GM21447 (cell line): ENCODE data around the gene CPSF2.

Experiments
- ATAC-seq: cut with Tn5 transposase; IDR thresholded peaks from one replicate; pipeline ENCODE4 v1.9.1; 2021; ENCODE audit not compliant: unreplicated experiment

The CPSF2 gene

DNA sequence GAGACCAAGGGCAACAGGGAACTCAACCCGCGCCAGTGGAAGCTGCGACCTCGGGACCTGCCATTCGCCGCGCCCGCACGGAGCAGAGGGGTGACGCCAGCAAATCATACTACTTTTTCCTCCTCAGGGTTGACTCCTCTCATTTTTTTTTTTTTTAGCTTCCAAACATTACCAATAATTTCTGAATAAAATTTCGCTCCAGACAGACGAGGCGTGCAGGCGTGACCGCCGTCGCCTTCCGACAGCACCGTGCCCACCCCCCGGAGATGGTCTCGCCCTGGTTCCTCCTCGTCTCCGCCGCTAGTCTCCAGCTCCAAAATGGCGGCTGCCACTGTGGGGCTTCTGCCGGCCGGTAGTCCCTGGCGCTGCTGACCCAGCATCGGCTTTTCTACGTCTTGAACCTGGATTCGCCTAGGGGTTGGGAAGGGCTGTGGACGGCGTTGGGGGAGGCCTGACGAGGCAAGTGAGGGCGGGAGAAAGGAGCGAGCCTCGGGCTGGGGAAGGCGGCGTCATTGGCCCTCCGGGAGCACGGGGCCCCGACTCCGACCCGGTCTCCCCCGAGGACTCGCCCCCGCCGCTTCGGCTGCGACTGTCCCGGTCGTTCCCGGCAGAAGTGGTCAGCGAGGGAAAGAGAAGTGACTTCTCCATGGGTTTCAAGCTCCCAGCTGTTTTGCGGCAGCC is at the start of gene CPSF2, which contains the start of gene NDUFB1:
Gene CPSF2 (plus strand): TSS at position 300 of the 681 bp plus-strand sequence. CDS start 9,016 bp downstream, outside the sequence.
Gene NDUFB1 (minus strand): TSS at position 37 of the 681 bp plus-strand sequence. CDS start 4,069 bp downstream, outside the sequence.
- ATAC-seq = peak; percentile 93

DNA sequence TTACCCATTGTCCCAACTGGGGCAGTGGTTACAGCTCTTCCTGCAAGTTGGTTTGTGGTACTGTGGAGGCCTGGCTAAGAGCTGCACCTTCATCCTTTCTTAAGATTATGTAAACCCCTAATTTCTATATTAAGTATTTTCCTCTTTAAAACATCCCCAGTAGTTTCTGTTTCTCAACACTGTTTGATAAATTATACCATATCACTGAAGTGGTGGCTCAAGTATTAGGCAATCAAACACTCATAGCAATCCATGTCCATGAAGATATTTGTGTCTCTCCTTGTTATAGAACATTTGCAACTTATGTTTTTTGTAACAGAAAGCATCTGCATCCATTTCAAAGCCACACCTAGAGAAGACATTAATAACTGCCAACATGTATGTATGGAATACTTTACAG is 47.2 kb upstream of the CPSF2 start:
- ATAC-seq = no peak

DNA sequence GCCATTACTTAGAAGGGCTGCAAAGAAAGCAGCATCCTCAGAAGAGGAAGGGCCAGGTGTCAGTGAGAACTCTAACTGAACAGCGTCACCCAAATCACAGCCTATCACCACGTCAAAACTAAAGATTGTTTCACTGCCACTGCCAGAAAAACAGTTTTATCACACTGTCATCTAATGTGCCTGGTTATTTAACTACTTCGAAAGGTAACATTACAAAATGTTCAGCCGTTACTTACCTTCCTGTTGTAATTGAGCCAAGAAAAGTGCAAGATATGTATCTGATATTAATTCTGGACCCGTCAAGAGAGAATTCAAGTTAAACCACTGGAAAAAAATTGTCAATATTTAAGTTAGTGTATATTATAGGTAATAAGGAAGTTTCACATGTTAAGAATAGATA is 33.3 kb upstream of the CPSF2 start:
- ATAC-seq = no peak

DNA sequence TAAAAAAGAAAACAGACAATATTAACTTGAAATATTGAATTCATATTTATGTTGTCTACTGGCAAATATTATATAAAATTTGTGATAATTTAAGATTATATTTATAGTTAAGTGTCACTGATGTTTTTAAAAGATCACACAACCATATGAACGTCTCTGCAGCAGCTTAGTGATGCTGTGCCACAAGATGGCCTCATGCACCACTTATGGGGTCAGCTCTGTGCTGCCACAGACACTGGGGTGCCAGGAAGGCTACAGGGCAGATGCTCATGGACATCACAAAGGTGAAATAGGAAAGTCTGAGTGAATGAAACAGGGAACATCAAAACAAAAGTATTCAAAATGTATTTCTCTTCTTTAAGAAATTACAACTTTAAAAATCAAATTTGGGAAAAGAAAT is 28.4 kb upstream of the CPSF2 start:
- ATAC-seq = no peak

DNA sequence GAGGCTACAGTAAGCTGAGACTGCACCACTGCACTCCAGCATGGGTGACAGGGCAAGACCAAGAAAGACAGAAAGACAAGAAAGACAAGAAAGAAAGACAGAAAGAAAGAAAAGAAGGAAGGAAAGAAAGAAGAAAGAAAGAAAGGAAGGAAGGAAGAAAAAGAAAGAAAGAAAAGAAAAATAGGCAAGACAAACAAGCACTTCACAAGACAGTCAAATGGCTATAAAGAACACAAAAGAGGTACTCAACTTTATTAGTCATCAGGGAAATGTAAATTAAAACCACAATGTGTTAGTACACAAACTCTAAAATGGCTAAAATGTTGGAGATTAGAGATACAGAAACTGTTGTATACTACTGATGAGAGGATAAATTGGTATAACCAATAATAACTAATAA is 22.0 kb upstream of the CPSF2 start:
- ATAC-seq = no peak

DNA sequence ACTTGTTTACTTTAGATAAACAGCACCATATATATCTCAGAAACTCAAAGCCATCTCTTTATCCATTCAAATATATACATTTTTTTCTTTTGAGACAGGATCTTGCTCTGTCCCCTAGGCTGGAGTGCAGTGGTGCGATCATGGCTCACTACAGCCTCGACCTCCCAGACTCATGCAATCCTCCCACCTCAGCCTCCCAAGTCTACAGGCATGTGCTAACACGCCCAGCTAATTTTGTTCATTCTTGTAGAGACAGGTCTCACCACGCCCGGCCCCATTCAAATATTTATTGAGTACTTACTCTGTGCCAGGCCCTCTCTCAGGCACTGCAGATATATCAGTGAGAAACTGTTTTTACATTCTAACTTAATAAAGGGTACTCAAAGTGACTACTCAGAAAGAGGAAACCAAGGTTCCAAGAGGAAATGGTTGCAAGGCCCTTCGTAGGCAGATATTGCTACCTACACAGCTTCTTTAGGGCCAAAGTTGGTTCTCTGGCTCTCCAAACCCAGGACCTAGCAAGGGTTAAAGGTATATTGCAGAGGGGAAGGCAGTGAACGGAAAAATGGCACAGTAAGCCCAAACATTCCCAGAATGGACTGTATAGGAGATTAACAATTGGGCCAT is 18.3 kb upstream of the CPSF2 start:
- no peak for ATAC-seq

DNA sequence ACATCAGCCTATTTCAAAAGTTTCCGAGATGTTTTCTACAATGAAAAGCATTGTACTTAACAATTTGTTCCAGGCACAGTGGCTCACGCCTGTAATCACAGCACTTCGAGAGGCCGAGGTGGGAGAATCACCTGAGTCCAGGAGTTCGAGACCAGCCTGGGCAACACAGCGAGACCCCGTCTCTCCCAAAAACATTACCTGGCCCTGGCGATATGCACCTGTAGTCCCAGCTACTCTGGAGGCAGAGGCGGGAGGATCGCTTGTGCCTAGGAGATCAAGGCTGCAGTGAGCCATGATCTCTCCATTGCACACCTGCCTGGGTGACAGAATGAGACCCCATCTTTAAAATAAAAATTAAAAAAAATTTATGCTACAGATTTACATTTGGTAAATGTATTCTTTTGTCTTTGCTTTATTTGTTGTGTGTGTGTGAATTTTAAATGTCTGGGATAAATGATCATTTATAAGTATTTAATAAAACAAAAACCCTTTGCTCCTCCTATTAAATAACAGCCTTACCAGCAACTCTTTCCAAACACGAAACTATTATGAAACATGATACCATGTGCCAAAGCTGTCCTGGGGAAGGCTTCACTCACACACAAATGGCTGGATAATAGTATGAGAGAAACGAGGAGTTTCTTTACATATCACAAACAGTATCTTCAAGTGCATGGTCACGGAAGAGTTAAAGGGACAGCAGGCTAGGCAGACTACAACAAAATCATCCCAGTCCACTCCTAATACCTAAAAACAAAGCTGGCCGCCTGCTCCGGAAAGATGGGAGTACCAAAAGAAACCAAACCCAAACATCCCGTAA is 16.5 kb upstream of the CPSF2 start:
- no peak for ATAC-seq

DNA sequence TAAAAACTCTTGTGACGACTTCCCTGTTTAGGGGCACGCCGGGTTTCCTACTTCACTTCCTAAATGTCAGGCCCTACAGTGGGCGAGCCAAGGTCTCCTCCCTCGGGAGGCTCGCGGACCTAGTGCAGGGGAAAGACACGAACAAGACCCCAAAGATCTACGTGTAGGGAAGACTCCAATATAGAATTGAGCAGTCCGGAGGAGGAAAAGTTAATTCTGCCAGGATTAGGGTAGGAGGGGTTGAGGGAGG is 16.0 kb upstream of the CPSF2 start:
- ATAC-seq = peak; percentile 20

DNA sequence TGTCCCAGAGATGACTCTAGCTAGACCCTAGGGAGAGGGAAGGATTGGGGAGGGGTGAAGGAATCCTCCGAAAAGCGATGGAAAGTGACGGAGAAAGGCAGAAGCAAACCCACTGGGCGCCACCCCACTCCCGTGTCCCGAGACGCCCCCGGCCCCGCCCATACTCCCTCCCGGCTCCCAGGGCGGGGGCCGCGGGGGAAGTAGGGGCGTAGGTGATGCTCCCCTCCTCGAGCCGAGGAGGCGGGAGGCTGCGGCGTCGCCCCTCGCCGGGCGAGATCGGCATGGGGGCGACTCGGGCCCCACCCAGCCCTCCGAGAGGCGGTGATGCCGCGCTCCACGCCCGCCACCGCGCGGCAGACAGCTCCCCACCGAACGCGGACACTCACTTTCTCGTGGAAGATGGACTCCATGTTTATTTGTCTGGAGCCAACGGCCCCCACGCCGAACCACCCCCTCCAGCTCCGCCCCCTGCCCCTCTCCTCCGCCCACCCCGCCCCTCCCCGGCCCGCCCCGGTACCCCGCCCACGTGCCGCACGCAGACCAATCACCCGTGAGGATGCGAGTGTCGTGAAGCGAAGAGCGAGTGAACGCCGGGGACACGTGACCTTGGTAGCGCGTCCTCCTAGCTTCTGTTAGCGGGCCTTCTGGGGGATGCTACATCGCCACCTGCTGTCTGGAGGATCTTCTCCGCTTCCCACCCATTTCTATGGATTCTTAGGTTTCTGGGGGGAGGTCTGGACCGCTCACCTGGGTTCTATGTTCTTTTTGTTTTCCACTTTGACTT is 15.4 kb upstream of the CPSF2 start, which contains the start of gene ATXN3:
Gene ATXN3 (minus strand): TSS at position 440 of the 784 bp plus-strand sequence. CDS start 30 bp downstream, at position 410.
- peak; percentile 89 for ATAC-seq

DNA sequence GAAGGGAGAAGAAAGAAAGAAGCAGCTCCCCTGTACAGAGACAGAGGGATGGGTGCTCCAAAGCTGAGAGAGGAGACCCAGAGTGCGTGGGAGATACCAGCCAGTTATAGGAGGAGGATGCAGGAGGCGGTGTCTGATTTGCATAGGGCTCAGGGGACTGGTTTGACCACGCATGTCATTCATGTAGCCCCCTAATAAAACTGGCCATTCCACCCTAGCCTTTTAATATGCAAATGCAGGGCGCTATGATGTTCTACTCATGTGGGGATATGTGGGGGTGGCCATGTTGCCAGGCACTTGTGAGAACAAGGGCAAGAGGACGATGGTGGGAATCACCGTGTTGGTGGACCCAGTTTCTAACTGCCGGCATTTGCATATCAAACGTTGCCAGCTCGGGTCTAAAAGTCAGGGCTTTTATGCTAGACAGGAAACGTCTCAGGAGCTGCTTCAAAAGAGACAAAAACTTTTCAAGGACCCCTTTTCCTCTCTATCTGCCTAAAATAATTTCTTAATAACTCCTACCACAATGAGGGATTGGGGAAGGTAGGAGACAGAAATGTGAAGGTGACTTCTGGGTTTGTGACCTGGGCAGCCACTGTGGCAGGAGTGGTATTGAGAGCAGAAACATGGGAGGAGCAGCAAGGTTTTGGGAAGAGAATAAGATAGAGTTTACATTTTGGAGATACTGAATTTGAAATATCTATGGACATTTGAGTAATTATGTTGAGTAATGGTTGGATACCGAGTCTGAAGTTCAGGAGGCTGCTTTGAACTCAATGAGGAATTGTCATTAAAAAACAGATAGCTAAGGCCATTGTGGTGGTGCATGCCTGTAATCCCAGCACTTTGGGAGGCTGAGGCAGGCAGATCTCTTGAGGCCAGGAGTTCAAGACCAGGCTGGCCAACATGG is 13.2 kb upstream of the CPSF2 start:
- ATAC-seq = no peak

DNA sequence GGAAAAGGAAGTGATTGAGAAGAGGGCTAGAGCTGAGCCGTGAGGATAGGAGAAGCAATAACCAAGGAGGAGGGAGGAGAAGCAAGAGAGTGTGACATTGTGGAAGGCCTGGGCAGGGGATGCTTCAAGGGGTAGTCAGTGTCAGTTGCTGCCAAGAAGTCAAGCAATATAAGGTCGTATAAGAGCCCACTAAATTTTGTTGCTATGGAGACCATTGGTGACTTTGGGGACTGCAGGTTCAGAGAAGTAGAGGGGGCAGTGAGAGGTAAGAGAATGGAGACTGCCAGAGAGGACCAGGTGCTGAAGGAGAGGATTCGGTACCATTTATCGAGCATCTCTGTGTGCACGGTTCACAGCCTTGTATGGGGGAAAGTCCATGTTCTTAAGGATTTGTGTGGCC is 12.3 kb upstream of the CPSF2 start:
- no peak for ATAC-seq

DNA sequence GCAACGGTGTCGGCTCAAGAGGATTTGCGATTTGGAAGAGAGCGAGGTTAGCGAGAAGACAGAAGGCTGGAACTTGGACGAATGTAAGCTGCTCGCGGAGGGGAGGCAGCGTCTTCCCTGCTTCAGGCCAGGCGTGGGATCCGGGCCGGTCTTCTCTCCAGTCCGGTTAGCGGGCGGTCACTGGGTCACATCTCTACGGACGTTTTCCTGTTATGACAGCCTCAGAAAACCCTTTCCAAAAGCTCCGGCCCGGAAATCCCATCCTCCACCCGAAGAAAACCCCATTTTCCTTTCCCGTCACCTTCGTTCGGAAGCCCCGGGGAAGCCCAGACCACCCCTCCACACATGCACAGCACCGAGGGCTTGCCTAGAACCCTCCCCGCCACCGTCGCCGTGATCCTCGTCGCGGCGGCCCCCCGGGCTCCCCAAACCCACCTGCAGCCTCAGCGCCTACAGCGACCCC is 531 bp upstream of the CPSF2 start:
- peak; percentile 28 for ATAC-seq

DNA sequence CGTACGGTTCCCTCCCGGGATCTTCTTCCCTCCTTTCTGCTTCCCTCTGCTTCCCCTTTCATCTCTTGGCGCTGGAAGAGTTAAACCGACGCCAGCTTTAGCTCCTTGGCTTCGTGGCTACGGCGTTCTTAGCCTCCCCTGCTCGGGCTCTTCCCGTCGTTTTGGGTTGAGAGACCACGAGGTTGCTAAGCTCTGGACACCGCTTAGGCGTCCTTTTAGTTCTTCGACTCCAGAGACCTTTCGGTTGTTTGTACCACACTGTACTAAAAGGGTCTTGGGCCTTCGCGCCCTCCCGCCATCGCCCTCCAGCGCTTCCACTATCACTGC is 545 bp downstream of the CPSF2 start:
- ATAC-seq = no peak

DNA sequence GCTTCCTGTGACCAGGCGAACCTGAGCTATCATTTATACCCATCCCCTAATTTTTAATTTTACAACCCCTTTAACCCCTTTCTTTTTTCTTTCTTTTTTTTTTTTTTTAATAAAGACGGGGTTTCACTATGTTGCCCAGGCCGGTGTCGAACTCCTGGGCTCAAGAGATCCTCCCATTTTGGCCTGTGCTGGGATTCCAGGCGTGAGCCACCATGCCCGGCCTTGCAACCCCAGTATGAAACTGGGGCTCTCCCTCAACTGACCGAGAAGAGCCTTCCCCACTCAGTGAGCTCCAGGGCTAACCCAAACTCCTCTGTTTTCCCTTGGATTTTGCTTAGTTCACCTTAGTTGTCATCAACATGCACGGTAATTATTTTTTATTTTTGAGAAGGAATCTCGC is 992 bp downstream of the CPSF2 start:
- no peak for ATAC-seq

DNA sequence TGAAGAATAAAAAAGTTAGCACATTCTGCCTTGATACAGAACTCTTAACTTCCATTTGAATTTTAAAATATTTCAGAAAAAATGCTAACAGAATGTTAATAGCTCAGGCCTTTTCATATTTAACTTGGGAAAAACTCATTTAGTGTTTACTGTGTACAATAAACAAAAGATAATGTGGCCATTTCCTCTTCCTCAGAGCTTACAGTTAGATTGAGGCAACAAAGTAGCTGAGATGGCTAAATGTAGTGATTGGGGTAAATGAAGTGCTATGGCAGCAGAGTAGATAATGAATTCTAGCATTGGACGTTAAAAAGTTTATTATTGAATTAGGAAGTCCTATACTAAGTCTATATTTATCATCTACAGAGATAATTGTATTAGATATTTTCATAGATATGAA is 12.7 kb downstream of the CPSF2 start:
- no peak for ATAC-seq

DNA sequence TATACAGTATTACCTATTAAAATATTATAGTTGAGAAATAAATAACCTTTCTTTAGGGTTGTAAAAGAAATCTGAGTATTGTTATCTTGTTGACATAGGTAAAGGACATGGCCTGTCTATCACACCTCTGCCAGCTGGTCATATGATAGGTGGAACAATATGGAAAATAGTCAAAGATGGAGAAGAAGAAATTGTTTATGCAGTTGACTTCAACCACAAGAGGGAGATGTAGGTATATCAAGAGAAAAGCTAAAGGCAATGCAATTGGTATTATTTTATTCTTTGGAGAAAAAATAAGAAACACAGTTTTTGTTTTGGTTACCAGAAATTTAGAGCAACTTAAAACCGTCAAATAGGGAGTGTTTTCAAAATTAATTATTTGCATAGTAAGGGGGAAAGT is 13.5 kb downstream of the CPSF2 start:
- no peak for ATAC-seq

DNA sequence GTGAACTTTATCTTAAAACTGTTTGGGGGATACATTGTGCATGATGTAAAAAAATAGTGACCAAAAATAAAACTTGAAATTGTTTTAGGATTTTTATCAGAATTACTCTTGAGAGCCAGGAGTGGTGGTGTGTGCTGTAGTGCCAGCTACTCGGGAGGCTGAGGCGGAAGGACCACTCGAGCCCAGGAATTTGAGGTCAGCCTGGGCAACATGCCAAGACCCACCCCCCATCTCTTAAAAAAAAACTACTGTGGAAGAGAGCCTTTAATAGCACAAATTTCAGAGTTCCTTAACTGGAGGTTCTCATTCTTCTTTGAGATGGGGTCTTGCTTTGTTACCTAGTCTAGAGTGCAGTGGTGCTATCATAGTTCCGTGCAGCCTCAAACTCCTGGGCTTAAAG is 21.5 kb downstream of the CPSF2 start:
- no peak for ATAC-seq

DNA sequence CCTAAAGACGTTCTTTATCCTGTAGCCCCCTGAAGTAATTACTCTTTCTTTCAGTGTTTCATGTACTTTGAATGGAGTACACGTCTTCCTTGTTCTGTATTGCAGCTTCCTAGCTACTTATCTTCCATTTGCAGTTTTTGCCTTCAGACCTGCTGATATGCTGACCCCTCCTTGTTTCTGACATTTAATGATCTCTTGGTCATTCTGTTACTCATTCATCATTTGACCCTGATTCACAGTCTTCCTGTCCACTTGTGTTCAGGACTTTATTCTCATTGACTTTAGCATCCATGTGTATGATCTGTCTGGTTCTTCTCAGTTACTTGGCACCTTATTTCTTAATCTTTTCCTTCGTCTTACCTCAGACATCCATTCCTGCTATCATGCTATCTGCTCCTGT is 22.2 kb downstream of the CPSF2 start:
- no peak for ATAC-seq

DNA sequence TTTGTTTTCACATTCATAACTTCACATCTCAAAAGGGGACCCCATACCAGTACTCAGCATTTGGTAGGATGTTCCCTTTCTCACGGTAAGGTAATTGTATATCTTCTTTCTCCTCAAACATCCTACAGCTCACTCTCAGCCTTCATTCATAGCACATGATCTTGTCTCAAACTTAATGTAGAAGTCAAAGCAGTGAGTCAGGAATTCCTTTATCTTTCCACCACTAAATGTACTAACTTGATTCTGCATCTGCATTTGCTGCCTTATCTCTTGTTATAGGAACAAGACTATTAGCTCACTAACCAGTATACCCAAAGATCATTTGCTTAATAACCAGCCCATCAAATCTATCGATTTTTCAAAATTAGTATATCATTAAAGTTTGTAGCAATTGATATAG is 22.9 kb downstream of the CPSF2 start:
- ATAC-seq = no peak

DNA sequence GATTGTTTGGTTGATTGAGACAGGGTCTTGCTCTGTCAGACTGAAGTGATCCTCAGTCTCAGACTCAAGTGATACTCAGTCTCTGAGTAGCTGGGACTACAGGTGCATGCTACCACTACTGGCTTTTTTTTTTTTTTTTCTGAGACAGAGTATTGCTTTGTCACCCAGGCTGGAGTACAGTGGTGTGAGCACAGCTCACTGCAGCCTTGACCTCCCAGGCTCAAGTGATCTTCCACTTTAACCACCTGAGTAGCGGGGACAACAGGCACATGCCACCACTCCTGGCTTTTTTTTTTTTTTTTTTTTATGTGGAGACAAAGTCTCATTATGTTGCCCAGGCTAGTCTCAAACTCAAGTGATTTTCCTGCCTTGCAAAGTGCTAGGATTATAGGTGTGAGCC is 31.8 kb downstream of the CPSF2 start:
- no peak for ATAC-seq
